NCI-H524 treated with DMSO at 0.1 percent for 48 hours (cell line): Measurements from ENCODE around the gene FBLN5.
"Not testable (repeated sequence)": the region's sequence is repeated elsewhere in the genome, so short reads cannot be mapped to it uniquely, and the experiment has no call there.

Experiments
- DNase-seq: peaks from one replicate; lab custom pipeline; 2025; lab: John Stamatoyannopoulos, UW

Gene FBLN5

GRCh38 chr14:91861091-91861490 lies 86.4 kb downstream of the FBLN5 start:
- DNase-seq, result no peak

- DNase-seq, result no peak
These were observed 87.3 kb downstream of the FBLN5 start for GRCh38 chr14:91860238-91860637.

GRCh38 chr14:91858536-91859275 lies 88.8 kb downstream of the FBLN5 start:
- DNase-seq, result no peak

DNA sequence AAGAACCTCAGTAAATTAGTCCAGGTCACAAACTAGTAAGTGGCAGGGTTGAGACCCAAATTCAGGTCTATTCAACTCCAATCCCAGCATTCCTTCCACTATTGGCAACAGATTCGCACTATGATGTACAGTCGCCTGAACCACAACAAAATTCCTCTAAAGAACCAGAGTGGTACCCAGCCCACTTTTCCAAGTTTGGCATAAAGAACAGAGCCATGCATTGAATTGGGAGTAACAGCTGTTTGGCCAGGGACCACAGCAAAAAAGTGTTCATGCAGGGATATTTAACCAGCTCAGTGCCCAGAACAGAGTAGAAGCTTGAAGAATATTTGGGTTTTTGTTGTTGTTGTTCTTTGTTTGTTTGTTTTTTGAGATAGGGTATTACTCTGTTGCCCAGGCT lies 89.9 kb downstream of the FBLN5 start:
- no peak for DNase-seq

DNA sequence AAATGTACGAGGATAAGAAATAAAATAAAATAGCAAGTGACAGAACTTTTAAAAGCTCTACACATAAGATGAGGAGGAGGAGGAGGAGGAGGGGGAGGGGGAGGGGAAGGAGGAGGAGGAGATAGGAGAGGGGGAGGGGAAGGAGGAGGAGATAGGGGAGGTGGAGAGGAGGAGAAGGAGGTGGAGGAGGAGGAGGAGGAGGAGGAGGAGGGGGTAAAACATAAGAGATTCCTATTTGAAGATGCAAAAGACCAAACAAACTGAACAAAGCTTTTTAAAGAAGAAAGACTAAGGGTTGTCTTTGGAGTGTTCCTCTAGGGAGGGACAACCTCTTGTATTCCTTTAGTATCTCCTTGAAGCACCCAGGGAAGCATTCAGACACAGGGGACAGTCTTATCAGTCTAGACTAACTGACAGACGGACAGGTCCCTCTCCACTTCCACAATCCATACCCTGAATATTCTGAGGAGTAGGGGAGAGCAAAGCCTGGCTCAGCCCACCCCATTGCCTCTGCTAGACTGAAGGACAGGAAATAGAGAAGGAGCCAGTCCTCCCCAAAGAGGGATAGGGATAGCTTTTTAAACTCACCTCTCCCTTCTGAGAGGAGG lies 93.1 kb downstream of the FBLN5 start:
- DNase-seq, result no peak

- no peak for DNase-seq
These were observed 95.9 kb downstream of the FBLN5 start for GRCh38 chr14:91851563-91851962.

- DNase-seq, result no peak
These were observed 98.9 kb downstream of the FBLN5 start for GRCh38 chr14:91848504-91849001.

- DNase-seq, result no peak
These were observed 99.8 kb downstream of the FBLN5 start for GRCh38 chr14:91847693-91848092.

DNA sequence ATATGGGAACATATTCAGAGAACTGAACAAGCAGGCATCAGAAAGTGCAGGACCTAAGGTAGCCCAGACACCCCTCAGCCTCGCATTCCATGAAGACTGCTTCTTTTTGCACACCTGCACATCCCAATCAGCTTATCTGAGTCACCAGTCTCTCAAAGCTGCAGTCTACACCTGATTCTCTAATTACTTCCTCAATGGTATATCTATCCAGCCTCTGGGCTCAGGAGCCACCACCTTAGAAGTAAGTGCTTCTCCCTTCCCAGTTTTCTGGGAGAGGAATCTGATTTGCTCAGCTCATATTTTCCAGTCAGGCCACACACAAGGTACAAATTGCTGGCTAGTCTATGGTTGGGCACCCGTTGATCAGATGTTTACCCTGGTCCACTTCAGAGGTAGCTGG lies 101.8 kb downstream of the FBLN5 start:
- no peak for DNase-seq

- DNase-seq, result not testable (repeated sequence)
These were observed 102.4 kb downstream of the FBLN5 start for GRCh38 chr14:91845056-91845455.

GRCh38 chr14:91844029-91844428 lies 103.5 kb downstream of the FBLN5 start:
- DNase-seq, result no peak

GRCh38 chr14:91843437-91843836 lies 104.1 kb downstream of the FBLN5 start:
- DNase-seq, result no peak

GRCh38 chr14:91841065-91841464 lies 106.4 kb downstream of the FBLN5 start:
- DNase-seq, result no peak

DNA sequence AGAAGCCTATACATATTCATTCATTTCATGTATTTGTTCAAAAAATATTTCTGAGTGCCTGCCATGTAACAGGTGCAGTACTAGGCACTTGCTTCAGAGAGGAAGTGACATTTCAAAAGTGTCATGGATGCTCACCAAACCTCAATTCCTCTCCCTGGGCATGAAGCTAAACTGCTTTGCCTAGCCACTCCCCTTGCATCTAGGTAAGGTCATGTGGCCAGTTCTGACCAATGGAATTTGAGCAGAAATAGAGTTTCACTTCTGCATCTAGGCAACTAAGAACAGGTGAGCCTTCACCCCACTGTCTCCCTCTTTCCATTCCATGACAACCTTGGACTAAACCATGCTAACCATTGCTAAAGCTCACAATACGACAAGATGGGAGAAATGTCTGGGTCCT lies 107.7 kb downstream of the FBLN5 start:
- DNase-seq, result no peak

- no peak for DNase-seq
These were observed 110.4 kb downstream of the FBLN5 start for GRCh38 chr14:91837076-91837475.

DNA sequence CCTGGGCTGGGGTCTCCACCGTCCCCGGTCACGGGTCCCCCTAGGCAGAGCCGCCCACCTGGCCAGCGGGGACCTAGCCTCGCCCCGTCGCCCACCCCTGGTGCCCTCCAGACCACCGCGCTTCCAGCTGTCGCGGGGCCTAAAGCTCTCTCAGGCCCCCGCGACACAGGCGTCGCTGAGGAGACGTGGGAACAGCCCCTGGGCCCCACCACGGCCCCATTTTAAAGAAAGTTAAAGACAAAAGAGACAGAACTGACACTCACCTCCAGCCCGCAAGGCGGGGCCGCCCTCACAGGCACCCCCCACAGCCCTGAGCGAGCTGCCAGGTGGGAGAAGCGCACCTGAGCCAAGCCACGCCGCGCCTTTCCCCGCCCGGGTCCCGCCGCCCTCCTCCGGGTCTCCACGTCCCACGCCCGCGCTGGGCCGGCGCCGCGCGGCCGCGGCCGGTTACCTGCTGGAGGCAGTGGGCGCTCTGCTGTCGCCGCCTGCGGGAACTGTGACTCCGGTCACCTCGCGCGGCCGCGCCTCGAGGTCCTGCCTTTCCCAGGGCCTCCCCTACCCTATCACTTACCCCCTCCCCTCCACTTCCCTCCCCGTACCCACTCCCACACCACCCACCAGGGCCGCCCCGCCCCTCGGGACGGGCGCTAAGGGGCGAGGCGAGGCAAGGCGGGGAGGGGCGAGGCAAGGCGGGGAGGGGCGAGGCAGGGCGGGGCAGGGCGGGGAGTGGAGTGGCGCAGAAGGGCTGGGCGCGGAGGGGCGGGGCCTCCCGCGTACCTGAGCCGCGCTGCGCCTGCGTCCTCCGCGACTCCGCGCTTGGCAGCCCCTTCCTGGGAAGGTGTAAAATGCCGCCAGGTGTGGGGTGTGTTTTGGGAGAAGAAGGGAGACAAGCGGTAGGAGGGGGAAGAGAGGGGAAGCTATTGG lies 111.3 kb downstream of the FBLN5 start:
- no peak for DNase-seq

- DNase-seq, result no peak
These were observed 112.1 kb downstream of the FBLN5 start for GRCh38 chr14:91835197-91835919.

GRCh38 chr14:91834571-91834970 lies 112.9 kb downstream of the FBLN5 start:
- no peak for DNase-seq

- DNase-seq, result no peak
These were observed 116.2 kb downstream of the FBLN5 start for GRCh38 chr14:91831337-91831736.

GRCh38 chr14:91830777-91831176 lies 116.7 kb downstream of the FBLN5 start:
- DNase-seq, result no peak

DNA sequence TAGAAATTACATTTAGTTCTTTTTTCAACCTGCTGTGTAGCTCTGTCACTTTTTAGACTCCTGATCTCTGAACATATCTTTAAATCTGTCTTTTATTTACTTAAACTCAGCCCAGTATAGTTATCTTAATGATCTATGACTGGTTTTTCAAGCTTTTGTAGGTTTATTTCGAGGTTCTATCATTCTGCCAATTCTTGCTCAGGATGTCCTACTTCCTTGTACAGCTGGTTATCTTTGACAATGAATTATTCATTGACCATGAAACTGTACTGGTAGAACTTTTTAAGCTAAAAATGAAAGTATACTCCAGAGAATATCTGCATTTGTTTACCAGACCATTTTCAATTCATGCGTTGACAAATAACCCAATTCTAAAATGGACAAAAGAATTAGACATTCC lies 118.0 kb downstream of the FBLN5 start:
- no peak for DNase-seq

DNA sequence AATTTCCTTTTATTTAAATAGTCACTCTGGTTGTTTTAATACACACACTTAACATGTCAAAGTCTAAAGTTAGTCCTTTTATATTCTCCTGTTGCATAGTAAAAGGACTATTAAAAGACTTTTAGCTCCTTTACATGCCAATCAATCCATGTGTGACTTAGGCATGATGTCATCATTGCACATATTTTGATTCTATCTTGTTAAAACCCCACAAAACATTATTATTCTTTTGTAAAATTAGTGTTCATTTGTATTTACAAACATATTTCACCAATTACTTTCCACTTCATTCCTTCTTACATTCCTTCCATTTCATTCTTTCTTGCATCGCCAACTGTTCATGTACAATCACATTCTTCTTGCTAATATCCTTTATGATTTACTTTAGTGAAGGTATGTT lies 119.7 kb downstream of the FBLN5 start:
- no peak for DNase-seq
